HG02943 (cell line): ENCODE measurements around the gene CARD14.
"Not testable (repeated sequence)": the region's sequence is repeated elsewhere in the genome, so short reads cannot be mapped to it uniquely, and the experiment has no call there.

Source experiments
- ATAC-seq: cut with Tn5 transposase; IDR thresholded peaks from one replicate; pipeline ENCODE4 v1.9.1; 2021; ENCODE audit warnings: mild to moderate bottlenecking, low read depth, moderate library complexity; ENCODE audit not compliant: unreplicated experiment

CARD14 gene

DNA sequence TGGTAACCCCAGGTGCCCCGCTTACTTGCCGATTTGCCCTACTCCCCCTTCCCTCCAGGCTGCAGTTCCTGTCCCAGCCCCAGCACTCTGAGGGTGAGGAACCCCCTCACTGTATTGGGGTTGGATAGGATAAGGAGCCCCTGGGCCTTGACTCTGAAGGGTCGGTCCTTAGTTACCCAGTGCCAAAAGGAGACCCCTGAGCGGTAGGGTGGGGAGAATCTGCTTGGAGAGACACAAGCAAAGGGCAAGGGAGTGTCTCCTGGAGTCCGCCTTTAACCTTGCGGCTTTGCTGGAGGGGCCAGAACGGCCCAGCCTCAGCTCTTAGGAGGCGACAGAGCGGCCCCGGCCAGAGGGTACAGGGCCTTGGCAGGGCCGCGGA, 13.0 kb downstream of the CARD14 start:
- ATAC-seq = no peak

DNA sequence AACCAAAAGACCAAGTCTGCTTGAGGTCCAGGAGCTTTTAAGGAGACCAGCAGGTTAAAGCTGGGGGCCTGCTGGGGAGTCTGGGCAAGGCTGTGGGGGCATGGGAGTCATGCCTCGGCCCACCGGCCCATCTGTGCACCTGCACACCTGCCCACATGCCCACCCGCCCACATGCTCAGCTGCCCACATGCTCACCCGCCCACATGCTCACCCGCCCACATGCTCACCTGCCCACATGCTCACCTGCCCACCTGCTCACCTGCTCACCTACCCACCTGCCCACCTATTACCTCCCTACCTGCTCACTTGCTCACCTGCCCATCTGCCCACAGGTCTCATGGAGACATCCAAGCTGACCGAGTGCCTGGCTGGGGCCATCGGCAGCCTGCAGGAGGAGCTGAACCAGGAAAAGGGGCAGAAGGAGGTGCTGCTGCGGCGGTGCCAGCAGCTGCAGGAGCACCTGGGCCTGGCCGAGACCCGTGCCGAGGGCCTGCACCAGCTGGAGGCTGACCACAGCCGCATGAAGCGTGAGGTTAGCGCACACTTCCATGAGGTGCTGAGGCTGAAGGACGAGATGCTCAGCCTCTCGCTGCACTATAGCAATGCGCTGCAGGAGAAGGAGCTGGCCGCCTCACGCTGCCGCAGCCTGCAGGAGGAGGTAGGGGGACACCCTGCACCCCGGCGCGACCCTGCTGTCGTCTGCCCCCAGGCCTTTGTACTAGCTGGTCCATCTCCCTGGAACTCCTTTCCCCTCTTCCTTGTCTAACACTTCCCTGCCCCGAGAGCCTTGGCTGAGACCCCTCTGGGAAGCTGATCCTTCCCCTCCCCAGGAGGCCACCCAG, 14.0 kb downstream of the CARD14 start:
- ATAC-seq = no peak

DNA sequence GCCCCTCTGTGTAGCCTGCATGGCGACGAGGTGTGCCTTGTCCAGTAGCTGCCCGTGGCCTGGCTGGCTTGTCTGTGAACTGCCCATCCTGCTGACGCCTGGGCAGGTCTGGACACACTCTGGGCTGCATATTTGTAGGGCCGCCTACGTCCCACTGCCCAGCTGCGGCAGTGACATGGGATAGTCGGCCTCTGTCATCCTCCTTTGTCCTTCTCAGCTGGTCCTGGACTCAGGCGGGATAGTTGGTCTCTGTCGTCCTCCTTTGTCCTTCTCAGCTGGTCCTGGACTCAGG, 14.5 kb downstream of the CARD14 start:
- no peak for ATAC-seq

- ATAC-seq = no peak
Observed at GRCh38 chr17:80185968-80186367, 16.1 kb downstream of the CARD14 start.

GRCh38 chr17:80187090-80187489, 17.3 kb downstream of the CARD14 start:
- no peak for ATAC-seq

DNA sequence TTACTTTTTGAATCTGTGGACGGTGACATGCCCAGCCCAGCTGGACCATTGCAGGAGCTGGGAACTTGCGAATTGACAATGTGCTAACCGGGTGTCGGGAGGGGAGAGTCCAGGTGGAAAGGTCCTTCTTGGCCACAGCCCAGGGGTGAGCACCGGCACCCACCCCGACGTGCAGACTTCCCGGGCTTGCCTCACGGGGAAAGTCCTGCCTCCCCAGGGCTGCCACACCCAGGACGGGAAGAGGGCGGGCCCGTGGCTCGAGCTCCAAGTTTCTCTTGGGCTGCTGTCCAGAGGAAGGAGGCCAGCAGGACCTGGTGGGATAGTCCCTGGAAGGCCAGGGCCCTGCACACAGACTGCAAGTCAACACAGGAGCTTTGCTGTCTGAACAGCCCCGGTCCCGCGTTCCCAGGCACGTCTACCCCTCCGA, 17.7 kb downstream of the CARD14 start:
- ATAC-seq = no peak

- ATAC-seq = no peak
Observed at GRCh38 chr17:80189611-80190010, 19.8 kb downstream of the CARD14 start.

GRCh38 chr17:80190716-80191115, 20.9 kb downstream of the CARD14 start:
- no peak for ATAC-seq

- no peak for ATAC-seq
Observed at GRCh38 chr17:80191192-80191591, 21.4 kb downstream of the CARD14 start.

DNA sequence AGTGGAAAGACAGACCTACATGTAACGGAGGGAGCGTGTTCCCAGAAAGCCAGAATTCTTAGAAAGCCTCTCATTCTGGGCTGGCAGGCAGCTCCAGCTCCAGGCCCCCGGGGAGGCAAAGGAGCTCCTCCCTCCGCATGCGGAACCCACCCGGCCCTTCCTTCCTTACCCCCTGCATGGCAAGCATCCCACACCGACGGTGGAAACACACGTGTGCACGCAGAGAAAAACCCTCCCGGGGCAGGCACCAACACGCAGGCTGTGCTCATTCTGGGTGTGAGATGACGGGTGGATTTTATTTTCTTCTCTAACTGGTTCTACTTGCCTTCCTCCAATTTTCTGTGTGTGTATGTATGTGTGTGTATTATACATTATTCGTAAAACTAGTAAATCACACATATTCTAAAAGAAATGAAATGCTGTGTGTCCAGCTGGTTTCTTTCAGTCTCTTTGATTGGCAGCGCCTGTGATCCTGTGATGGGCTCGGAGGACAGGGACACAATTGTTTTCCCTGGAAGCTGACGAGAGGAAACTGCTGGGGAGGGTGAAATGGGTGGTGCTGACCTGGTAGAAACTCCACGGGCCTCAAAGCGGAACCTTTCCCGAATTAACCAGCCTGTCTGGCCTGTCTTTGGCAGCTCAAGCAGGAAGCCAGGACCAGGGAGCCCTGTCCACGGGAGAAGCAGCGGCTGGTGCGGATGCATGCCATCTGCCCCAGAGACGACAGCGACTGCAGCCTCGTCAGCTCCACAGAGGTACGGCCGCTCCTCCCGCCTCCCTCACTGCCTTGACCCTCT, 22.2 kb downstream of the CARD14 start:
- no peak for ATAC-seq

- ATAC-seq = no peak
Observed at GRCh38 chr17:80195141-80195540, 25.3 kb downstream of the CARD14 start.

GRCh38 chr17:80195671-80196529, 26.1 kb downstream of the CARD14 start:
- no peak for ATAC-seq

- no peak for ATAC-seq
Observed at GRCh38 chr17:80196652-80197051, 26.8 kb downstream of the CARD14 start.

DNA sequence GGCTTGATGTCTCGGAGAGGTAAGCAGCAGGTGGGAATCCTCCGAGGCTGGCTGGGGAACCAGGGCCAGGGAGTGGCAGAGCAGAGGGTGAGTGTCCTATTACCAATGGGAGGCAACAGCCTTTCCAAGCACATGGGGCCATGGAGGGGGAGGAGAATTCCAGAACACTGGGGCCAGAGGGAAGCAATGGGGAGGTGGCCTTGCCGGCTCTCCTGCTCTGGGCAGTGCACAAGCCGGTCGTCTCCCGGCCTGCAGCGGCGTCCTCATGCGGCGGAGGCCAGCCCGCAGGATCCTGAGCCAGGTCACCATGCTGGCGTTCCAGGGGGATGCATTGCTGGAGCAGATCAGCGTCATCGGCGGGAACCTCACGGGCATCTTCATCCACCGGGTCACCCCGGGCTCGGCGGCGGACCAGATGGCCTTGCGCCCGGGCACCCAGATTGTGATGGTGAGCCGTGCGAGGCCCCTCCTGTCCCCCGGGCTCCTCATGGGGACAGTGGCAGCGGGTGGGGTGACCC, 28.4 kb downstream of the CARD14 start:
- ATAC-seq = no peak

DNA sequence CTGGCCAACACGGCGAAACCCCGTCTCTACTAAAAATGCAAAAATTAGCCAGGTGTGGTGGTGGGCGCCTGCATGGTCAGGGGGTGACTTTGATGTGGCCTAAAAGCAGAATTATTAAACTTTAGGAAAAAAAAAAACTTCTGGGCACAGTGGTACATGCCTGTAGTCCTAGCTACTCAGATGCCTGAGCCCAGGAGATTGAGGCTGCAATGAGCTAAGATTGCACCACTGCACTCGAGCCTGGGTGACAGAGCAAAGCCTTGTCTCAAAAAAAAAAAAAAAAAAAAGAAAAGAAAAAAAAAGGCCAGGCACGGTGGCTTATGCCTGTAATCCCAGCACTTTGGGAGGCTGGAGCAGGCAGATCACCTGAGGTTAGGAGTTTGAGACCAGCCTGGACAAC, 29.5 kb downstream of the CARD14 start:
- not testable (repeated sequence) for ATAC-seq

DNA sequence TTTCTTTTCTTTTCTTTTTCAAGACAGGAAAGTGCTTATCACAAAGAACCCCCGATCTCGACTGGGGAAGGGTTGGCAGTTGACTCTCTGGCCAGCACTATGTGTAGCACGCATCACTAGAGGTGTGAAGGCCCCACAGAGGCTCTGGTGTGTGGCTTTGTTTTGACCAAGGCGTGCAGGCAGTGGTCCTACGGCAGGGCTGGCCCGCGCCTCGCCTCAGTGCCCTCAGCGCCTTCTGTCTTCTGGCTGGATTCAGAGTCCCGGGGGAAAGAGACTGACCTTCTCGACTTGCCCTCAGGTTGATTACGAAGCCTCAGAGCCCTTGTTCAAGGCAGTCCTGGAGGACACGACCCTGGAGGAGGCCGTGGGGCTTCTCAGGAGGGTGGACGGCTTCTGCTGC, 31.6 kb downstream of the CARD14 start:
- ATAC-seq = no peak

- ATAC-seq = no peak
Observed at GRCh38 chr17:80202197-80202596, 32.4 kb downstream of the CARD14 start.

- ATAC-seq = no peak
Observed at GRCh38 chr17:80203471-80203963, 33.7 kb downstream of the CARD14 start.

- ATAC-seq = no peak
Observed at GRCh38 chr17:80204626-80205468, 35.0 kb downstream of the CARD14 start.

- no peak for ATAC-seq
Observed at GRCh38 chr17:80205811-80206210, 36.0 kb downstream of the CARD14 start.
